Measurements from ENCODE around the gene PANK1. TPM values are rescaled to one million over a fixed set of nuclear protein-coding genes. Genes with fewer than 3 reads are reported as not detected.

PANK1 gene
- polyA plus RNA-seq (2012; rRNA removed), result 4.2 and 4.9 TPM in 2 replicates
- polyA plus RNA-seq (2012; cell fraction: cytosol; rRNA removed), result 3.9 and 4.6 TPM in 2 replicates
- polyA plus RNA-seq (2012; cell fraction: nucleus; rRNA removed), result 1.1 and 4.0 TPM in 2 replicates

GRCh38 chr10:89644967-89645741, at the start of gene PANK1:
Gene PANK1 (minus strand): TSS chr10:89645242. CDS start chr10:89644891, 351 bp downstream.
- peak within 1 kb of the TSS; percentile 95 for H2AFZ ChIP-seq (ENCODE audit: low read depth)
- H3F3A ChIP-seq (replicated peaks; ENCODE audit: insufficient read depth), result peaks cover 5% of the 10 kb centered on the region
- H3K9me3 ChIP-seq, result no peaks in the 10 kb centered on the region
- H3K9me2 ChIP-seq, result no peaks in the 10 kb centered on the region
- peaks cover 34% of the 10 kb centered on the region for H3K79me2 ChIP-seq (ENCODE audit: insufficient read depth)
- 0 out of 2 replicates have a peak, but pooled peaks cover 5% of the 10 kb centered on the region for H4K20me1 ChIP-seq (ENCODE audit: insufficient read depth)
- peaks cover 16 to 24% of the 10 kb centered on the region in 2 experiments; a peak in 3 of 4 replicates for H3K4me1 ChIP-seq (ENCODE audit: control insufficient read depth in 1 of 2, insufficient read depth in 2 of 2, low read depth in 1 of 2, low read length in 1 of 2)
- WGBS (ENCODE audit: low lambda C conversion rate), result under 1% methylated on average over 39 of the region's 56 CpGs
- peaks cover 0 to 7% of the 10 kb centered on the region in 2 experiments for H3K36me3 ChIP-seq (replicated peaks in 1 of 2; ENCODE audit: control insufficient read depth in 1 of 2, insufficient read depth in 2 of 2, low read length in 1 of 2)
- H3K27ac ChIP-seq (ENCODE audit: low read depth in 2 of 2, low read length in 1 of 2), result peak within 1 kb of the TSS; percentile 71 to 94
- H3K9ac ChIP-seq, result peak within 1 kb of the TSS; percentile 79
- H3K4me3 ChIP-seq (ENCODE audit: low read depth in 2 of 2, low read length in 1 of 2), result peak within 1 kb of the TSS; percentile 75 to 88
- TF ChIP-seq MEF2A (IDR thresholded peaks at IDR 0.05; ENCODE audit: borderline replicate concordance, low read depth) (no peak), SIN3A (IDR thresholded peaks at IDR 0.05; ENCODE audit: borderline replicate concordance, low read depth, low read length) (peak; percentile 26; the same call in 1 of the 2 replicates), TAF1 (IDR thresholded peaks at IDR 0.05; ENCODE audit: borderline replicate concordance, low read depth, low read length) (peak; percentile 68), FOXM1 (IDR thresholded peaks at IDR 0.05; ENCODE audit: low read depth) (no peak), NRF1 (IDR thresholded peaks at IDR 0.05; ENCODE audit: low read depth, low read length) (peak; percentile 58), MXI1 (IDR thresholded peaks at IDR 0.05; ENCODE audit: low read depth, low read length) (0 out of 2 replicates have a peak, but pooled peaks have one; percentile 13), TEAD4 (IDR thresholded peaks at IDR 0.05; ENCODE audit: borderline replicate concordance, insufficient read depth) (no peak)
- TF ChIP-seq, protein P1, sequence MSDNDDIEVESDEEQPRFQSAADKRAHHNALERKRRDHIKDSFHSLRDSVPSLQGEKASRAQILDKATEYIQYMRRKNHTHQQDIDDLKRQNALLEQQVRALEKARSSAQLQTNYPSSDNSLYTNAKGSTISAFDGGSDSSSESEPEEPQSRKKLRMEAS (IDR thresholded peaks at IDR 0.05; ENCODE audit: low read depth), result peak; percentile 36
- H3K27me3 ChIP-seq (ENCODE audit: insufficient read depth), result no peaks in the 10 kb centered on the region
- peak; percentile 85 for DNase-seq
- POLR2A ChIA-PET, result no interaction called here
- CTCF ChIA-PET, result interaction anchor here (1.3 to 1.8 kb wide), 2 partner anchors 47 to 63 kb away, joined by 3 to 4 read pairs; no protein-coding TSS in a partner anchor
- H3K4me2 ChIP-seq, result peak within 1 kb of the TSS; percentile 95

DNA sequence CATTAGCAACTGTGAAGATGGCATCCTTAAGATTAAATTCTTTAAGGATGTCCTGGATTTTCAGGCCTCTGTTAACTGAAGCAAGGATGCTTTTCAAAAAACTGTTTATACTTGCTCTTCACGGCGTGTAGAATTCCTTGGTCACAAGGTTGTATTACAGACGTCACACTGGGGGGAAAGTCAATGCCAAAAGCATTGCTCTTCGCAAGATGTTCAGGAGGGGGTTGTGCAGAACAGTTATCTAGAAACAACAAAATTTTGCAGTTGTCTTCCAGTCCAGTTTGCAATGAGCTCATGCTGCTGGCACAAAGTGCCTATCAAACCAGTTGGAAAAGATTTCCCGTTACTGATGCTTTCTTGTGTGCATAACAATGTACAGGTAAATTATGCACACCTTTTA, 48.1 kb upstream of the PANK1 start:
- no peak overlapping the region for H3K27ac ChIP-seq (ENCODE audit: low read depth in 2 of 2, low read length in 1 of 2)
- H3K4me3 ChIP-seq (ENCODE audit: low read depth in 2 of 2, low read length in 1 of 2), result no peak overlapping the region
- H2AFZ ChIP-seq (ENCODE audit: low read depth), result no peak overlapping the region
- DNase-seq, result no peak
- no peaks in the 10 kb centered on the region for H3K4me1 ChIP-seq (ENCODE audit: control insufficient read depth in 1 of 2, insufficient read depth in 2 of 2, low read depth in 1 of 2, low read length in 1 of 2)
- H3K9ac ChIP-seq, result no peak overlapping the region
- no peaks in the 10 kb centered on the region for H3K36me3 ChIP-seq (replicated peaks in 1 of 2; ENCODE audit: control insufficient read depth in 1 of 2, insufficient read depth in 2 of 2, low read length in 1 of 2)
- ChIA-PET CTCF (no interaction called here), POLR2A (no interaction called here)
- no peak overlapping the region for H3K4me2 ChIP-seq
- 94% methylated on average over 5 of the region's 5 CpGs for WGBS (ENCODE audit: low lambda C conversion rate)
- H3F3A ChIP-seq (replicated peaks; ENCODE audit: insufficient read depth), result no peaks in the 10 kb centered on the region
- H3K9me3 ChIP-seq, result no peaks in the 10 kb centered on the region
- TF ChIP-seq FOXM1 (IDR thresholded peaks at IDR 0.05; ENCODE audit: low read depth) (no peak), TEAD4 (IDR thresholded peaks at IDR 0.05; ENCODE audit: borderline replicate concordance, insufficient read depth) (no peak), RFX5 (IDR thresholded peaks at IDR 0.05; ENCODE audit: low read length) (no peak), GABPA (IDR thresholded peaks at IDR 0.05; ENCODE audit: low read depth) (no peak), NRF1 (IDR thresholded peaks at IDR 0.05; ENCODE audit: low read depth, low read length) (no peak), USF2 (IDR thresholded peaks at IDR 0.05; ENCODE audit: borderline replicate concordance, low read depth, low read length) (no peak), RCOR1 (IDR thresholded peaks at IDR 0.05; ENCODE audit: low read length) (no peak), USF1 (IDR thresholded peaks at IDR 0.05; ENCODE audit: borderline replicate concordance, low read depth) (no peak), RAD21 (IDR thresholded peaks at IDR 0.05; ENCODE audit: low read length) (no peak), YY1 (IDR thresholded peaks at IDR 0.05; ENCODE audit: low read depth) (no peak), EZH2phosphoT487 (IDR thresholded peaks at IDR 0.05; ENCODE audit: borderline replicate concordance, low read depth) (no peak), GATA2 (CRISPR knock-in tag; IDR thresholded peaks at IDR 0.05) (no peak), TAF1 (IDR thresholded peaks at IDR 0.05; ENCODE audit: borderline replicate concordance, low read depth, low read length) (no peak)
- TF ChIP-seq, protein P2, sequence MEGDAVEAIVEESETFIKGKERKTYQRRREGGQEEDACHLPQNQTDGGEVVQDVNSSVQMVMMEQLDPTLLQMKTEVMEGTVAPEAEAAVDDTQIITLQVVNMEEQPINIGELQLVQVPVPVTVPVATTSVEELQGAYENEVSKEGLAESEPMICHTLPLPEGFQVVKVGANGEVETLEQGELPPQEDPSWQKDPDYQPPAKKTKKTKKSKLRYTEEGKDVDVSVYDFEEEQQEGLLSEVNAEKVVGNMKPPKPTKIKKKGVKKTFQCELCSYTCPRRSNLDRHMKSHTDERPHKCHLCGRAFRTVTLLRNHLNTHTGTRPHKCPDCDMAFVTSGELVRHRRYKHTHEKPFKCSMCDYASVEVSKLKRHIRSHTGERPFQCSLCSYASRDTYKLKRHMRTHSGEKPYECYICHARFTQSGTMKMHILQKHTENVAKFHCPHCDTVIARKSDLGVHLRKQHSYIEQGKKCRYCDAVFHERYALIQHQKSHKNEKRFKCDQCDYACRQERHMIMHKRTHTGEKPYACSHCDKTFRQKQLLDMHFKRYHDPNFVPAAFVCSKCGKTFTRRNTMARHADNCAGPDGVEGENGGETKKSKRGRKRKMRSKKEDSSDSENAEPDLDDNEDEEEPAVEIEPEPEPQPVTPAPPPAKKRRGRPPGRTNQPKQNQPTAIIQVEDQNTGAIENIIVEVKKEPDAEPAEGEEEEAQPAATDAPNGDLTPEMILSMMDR (IDR thresholded peaks at IDR 0.05), result no peak
- TF ChIP-seq, protein P1 (IDR thresholded peaks at IDR 0.05; ENCODE audit: low read depth), result no peak
- H3K9me2 ChIP-seq, result no peaks in the 10 kb centered on the region
- no peaks in the 10 kb centered on the region for H3K27me3 ChIP-seq (ENCODE audit: insufficient read depth)
- H3K79me2 ChIP-seq (ENCODE audit: insufficient read depth), result no peaks in the 10 kb centered on the region
- H4K20me1 ChIP-seq (ENCODE audit: insufficient read depth), result no peaks in the 10 kb centered on the region
